HG03103 (cell line): ENCODE results near the gene ATP2C2.
"Not testable (repeated sequence)": the region's sequence is repeated elsewhere in the genome, so short reads cannot be mapped to it uniquely, and the experiment has no call there.

Experiments
- ATAC-seq: cut with Tn5 transposase; IDR thresholded peaks from one replicate; pipeline ENCODE4 v1.9.1; 2021; ENCODE audit warnings: low read depth; ENCODE audit not compliant: unreplicated experiment

ATP2C2 gene

GRCh38 chr16:84446596-84447392 is 78.5 kb downstream of the ATP2C2 start:
- ATAC-seq: no peak

GRCh38 chr16:84448444-84448843 is 80.1 kb downstream of the ATP2C2 start:
- ATAC-seq: no peak

- no peak for ATAC-seq
Observed at GRCh38 chr16:84449156-84450140, 81.1 kb downstream of the ATP2C2 start.

GRCh38 chr16:84450176-84450865 is 82.0 kb downstream of the ATP2C2 start:
- no peak for ATAC-seq

GRCh38 chr16:84451010-84451676 is 82.8 kb downstream of the ATP2C2 start:
- not testable (repeated sequence) for ATAC-seq

- ATAC-seq: no peak
Observed at GRCh38 chr16:84451781-84452180, 83.4 kb downstream of the ATP2C2 start.

- ATAC-seq: no peak
Observed at GRCh38 chr16:84453061-84453752, 84.9 kb downstream of the ATP2C2 start.

- ATAC-seq: no peak
Observed at GRCh38 chr16:84454611-84455010, 86.3 kb downstream of the ATP2C2 start.

GRCh38 chr16:84455031-84455430 is 86.7 kb downstream of the ATP2C2 start:
- ATAC-seq: no peak

GRCh38 chr16:84458606-84459532 is 90.5 kb downstream of the ATP2C2 start:
- ATAC-seq: no peak

- no peak for ATAC-seq
Observed at GRCh38 chr16:84459533-84459894, 91.2 kb downstream of the ATP2C2 start.

GRCh38 chr16:84459941-84460405 is 91.6 kb downstream of the ATP2C2 start:
- no peak for ATAC-seq

- ATAC-seq: no peak
Observed at GRCh38 chr16:84460406-84461028, 92.2 kb downstream of the ATP2C2 start.

- no peak for ATAC-seq
Observed at GRCh38 chr16:84461029-84461412, 92.7 kb downstream of the ATP2C2 start.

GRCh38 chr16:84461413-84462295 is 93.3 kb downstream of the ATP2C2 start:
- ATAC-seq: no peak

GRCh38 chr16:84462296-84463210 is 94.2 kb downstream of the ATP2C2 start:
- no peak for ATAC-seq
